OCI-LY1 (cell line): ENCODE results near the gene SALL3.

ENCODE experiments used
- EZH2 ChIP-seq: fragments of 200-600 bp; sonication (generic), shearing (Covaris generic); IDR thresholded peaks from 2 replicates; pipeline ENCODE4 v1.8.0; 2017; ENCODE audit warnings: borderline replicate concordance, mixed run types, mild to moderate bottlenecking, antibody characterized with exemption, low read length, moderate library complexity, mixed read lengths
- TF ChIP-seq, protein P1 (sequence below): fragments of 200-600 bp; sonication (generic), shearing (Covaris generic); IDR thresholded peaks from 2 replicates; pipeline ENCODE4 v1.5.1; 2017; ENCODE audit warnings: mild to moderate bottlenecking, antibody characterized with exemption, low read length, moderate library complexity, mixed read lengths

- TF ChIP-seq, protein P1, sequence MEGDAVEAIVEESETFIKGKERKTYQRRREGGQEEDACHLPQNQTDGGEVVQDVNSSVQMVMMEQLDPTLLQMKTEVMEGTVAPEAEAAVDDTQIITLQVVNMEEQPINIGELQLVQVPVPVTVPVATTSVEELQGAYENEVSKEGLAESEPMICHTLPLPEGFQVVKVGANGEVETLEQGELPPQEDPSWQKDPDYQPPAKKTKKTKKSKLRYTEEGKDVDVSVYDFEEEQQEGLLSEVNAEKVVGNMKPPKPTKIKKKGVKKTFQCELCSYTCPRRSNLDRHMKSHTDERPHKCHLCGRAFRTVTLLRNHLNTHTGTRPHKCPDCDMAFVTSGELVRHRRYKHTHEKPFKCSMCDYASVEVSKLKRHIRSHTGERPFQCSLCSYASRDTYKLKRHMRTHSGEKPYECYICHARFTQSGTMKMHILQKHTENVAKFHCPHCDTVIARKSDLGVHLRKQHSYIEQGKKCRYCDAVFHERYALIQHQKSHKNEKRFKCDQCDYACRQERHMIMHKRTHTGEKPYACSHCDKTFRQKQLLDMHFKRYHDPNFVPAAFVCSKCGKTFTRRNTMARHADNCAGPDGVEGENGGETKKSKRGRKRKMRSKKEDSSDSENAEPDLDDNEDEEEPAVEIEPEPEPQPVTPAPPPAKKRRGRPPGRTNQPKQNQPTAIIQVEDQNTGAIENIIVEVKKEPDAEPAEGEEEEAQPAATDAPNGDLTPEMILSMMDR: no peak
- TF ChIP-seq EZH2: no peak
These were observed 39.7 kb upstream of the SALL3 start for GRCh38 chr18:78939734-78940494.
